K562 (cell line): ENCODE data around the gene KMT2E. TPM values are rescaled to one million over a fixed set of nuclear protein-coding genes. Genes with fewer than 3 reads are reported as not detected.

Source experiments
- CC2D1A ChIP-seq: fragments of 450-650 bp; IDR thresholded peaks from 2 replicates; pipeline ENCODE4 v1.6.1; 2017; ENCODE audit warnings: mild to moderate bottlenecking
- DDX20 ChIP-seq: fragments of 450-650 bp; IDR thresholded peaks from 2 replicates; pipeline ENCODE4 v1.6.1; 2016; ENCODE audit warnings: missing genetic modification characterization, low read depth, mild to moderate bottlenecking, missing compliant biosample characterization, moderate library complexity
- ELF2 ChIP-seq: fragments of 250-450 bp; sonication (Bioruptor Pico); IDR thresholded peaks from 2 replicates; pipeline ENCODE4 v1.5.0; 2021; ENCODE audit warnings: mild to moderate bottlenecking
- FIP1L1 ChIP-seq: fragments of 200-400 bp; formaldehyde crosslinking; IDR thresholded peaks from 2 replicates; pipeline ENCODE4 v1.6.1; 2018; ENCODE audit warnings: mild to moderate bottlenecking, low read depth, low read length; ENCODE audit not compliant: poor library complexity, severe bottlenecking
- MIER1 ChIP-seq: fragments of 450-650 bp; IDR thresholded peaks from 2 replicates; pipeline ENCODE4 v1.6.1; 2016; ENCODE audit warnings: antibody characterized with exemption, mild to moderate bottlenecking, low read depth
- NCOR1 ChIP-seq: fragments of 450-650 bp; IDR thresholded peaks from 2 replicates; pipeline ENCODE4 v1.6.1; 2016; ENCODE audit warnings: mild to moderate bottlenecking, moderate library complexity
- NR2C2 ChIP-seq, 2 experiments: fragments of 200-800 bp in 1 of 2; sonication (Bioruptor generic) in 1 of 2; sonication (generic) in 1 of 2; formaldehyde crosslinking in 1 of 2; IDR thresholded peaks; 2 replicates each; pipeline versions ENCODE4 v1.6.1 to v1.8.0; 2016 to 2022; ENCODE audit warnings: mild to moderate bottlenecking in 1 of 2, missing compliant biosample characterization in 1 of 2, missing genetic modification characterization in 1 of 2, missing genetic modification reagents in 1 of 2
- PCBP1 ChIP-seq: fragments of 200-400 bp; formaldehyde crosslinking; IDR thresholded peaks from 2 replicates; pipeline ENCODE4 v1.6.1; 2018; ENCODE audit warnings: mild to moderate bottlenecking, low read depth, low read length; ENCODE audit not compliant: poor library complexity, severe bottlenecking
- PHF21A ChIP-seq: fragments of 450-650 bp; IDR thresholded peaks from 2 replicates; pipeline ENCODE4 v1.6.1; 2017; ENCODE audit warnings: low read depth, borderline replicate concordance
- POLR3G ChIP-seq: IDR thresholded peaks from 2 replicates; pipeline ENCODE4 v1.6.1; 2011; ENCODE audit not compliant: insufficient read length, insufficient replicate concordance; ENCODE audit errors: extremely low read depth
- RUNX1 ChIP-seq: sonication (generic); IDR thresholded peaks from 2 replicates; pipeline ENCODE4 v1.6.1; 2016; ENCODE audit warnings: antibody characterized with exemption, low read depth
- SIN3B ChIP-seq: fragments of 450-650 bp; IDR thresholded peaks from 2 replicates; pipeline ENCODE4 v1.6.1; 2017; ENCODE audit warnings: low read depth, mild to moderate bottlenecking, moderate library complexity
- SP2 ChIP-seq: IDR thresholded peaks from 2 replicates; pipeline ENCODE4 v1.6.1; 2011; ENCODE audit warnings: mild to moderate bottlenecking, low read depth, low read length, moderate library complexity; ENCODE audit not compliant: poor library complexity, severe bottlenecking; ENCODE audit errors: extremely low read depth
- SRSF1 ChIP-seq: fragments of 200-400 bp; formaldehyde crosslinking; IDR thresholded peaks from 2 replicates; pipeline ENCODE4 v1.6.1; 2017; ENCODE audit warnings: mild to moderate bottlenecking, low read depth, low read length, moderate library complexity
- ZBTB1 ChIP-seq: sonication (generic); formaldehyde crosslinking; IDR thresholded peaks from 2 replicates; pipeline ENCODE4 v1.8.1; 2023; ENCODE audit warnings: missing genetic modification reagents, low read depth, mild to moderate bottlenecking, borderline replicate concordance
- ZBTB7A ChIP-seq: IDR thresholded peaks from 2 replicates; pipeline ENCODE4 v1.6.1; 2011; ENCODE audit warnings: low read depth, mild to moderate bottlenecking, low read length, moderate library complexity, borderline replicate concordance; ENCODE audit not compliant: control insufficient read depth
- ZKSCAN3 ChIP-seq: fragments of 250-450 bp; sonication (Bioruptor Pico); IDR thresholded peaks from 2 replicates; pipeline ENCODE4 v1.4.0; 2020
- ZNF57 ChIP-seq: fragments of 450-650 bp; formaldehyde crosslinking; IDR thresholded peaks from 2 replicates; pipeline ENCODE4 v1.4.0; 2020; ENCODE audit warnings: mild to moderate bottlenecking, moderate library complexity
- ZZZ3 ChIP-seq: fragments of 450-650 bp; IDR thresholded peaks from 2 replicates; pipeline ENCODE4 v1.6.1; 2016; ENCODE audit warnings: antibody characterized with exemption, mild to moderate bottlenecking, moderate library complexity
- polyA plus RNA-seq, 8 experiments: library from polyadenylated mRNA; depleted of rRNA in 4 of 8; stranded (reverse) in 5 of 8; unstranded in 3 of 8; fragments of >200 nt; fragmentation: Nextera tagmentation in 2 of 8; fragmentation: Illumina TruSeq in 1 of 8; extraction: Ambion mirVana in 2 of 8; extraction: Trizol in 1 of 8; gene quantifications; 2 replicates each; pipeline versions ENCODE4 v1.2.1 to v1.2.3, GENCODE V29; 2011 to 2014; ENCODE audit warnings: inconsistent platforms in 1 of 8, missing spikeins in 1 of 8
- total RNA-seq, 7 experiments: library from RNA; depleted of rRNA in 6 of 7; stranded (reverse); fragments of >200 nt in 6 of 7; fragmentation: Illumina TruSeq in 2 of 7; extraction: Trizol in 2 of 7; gene quantifications; 2 replicates each; pipeline versions ENCODE4 v1.2.1 to v1.2.3, GENCODE V29; 2011 to 2021; ENCODE audit warnings: low replicate concordance in 1 of 7
- TF ChIP-seq, protein P1 (sequence below): sonication (generic); formaldehyde crosslinking; IDR thresholded peaks from 2 replicates; pipeline ENCODE4 v1.8.1; 2022; ENCODE audit warnings: missing genetic modification reagents
- TF ChIP-seq, protein P2 (sequence below): fragments of 250-450 bp; sonication (Bioruptor Pico); IDR thresholded peaks from 2 replicates; pipeline ENCODE4 v1.5.0; 2021; ENCODE audit warnings: mild to moderate bottlenecking, moderate library complexity
- TF ChIP-seq, protein P3 (sequence below): fragments of 450-650 bp; formaldehyde crosslinking; IDR thresholded peaks from 2 replicates; pipeline ENCODE4 v1.4.0; 2020; ENCODE audit warnings: mild to moderate bottlenecking

KMT2E gene
- total and polyA plus RNA-seq, 9 of the 15 experiments (the other 6 are each of a cell fraction or from before 2014, with no cell fraction given): 8.9 to 55.3 (median 38.1) TPM

DNA sequence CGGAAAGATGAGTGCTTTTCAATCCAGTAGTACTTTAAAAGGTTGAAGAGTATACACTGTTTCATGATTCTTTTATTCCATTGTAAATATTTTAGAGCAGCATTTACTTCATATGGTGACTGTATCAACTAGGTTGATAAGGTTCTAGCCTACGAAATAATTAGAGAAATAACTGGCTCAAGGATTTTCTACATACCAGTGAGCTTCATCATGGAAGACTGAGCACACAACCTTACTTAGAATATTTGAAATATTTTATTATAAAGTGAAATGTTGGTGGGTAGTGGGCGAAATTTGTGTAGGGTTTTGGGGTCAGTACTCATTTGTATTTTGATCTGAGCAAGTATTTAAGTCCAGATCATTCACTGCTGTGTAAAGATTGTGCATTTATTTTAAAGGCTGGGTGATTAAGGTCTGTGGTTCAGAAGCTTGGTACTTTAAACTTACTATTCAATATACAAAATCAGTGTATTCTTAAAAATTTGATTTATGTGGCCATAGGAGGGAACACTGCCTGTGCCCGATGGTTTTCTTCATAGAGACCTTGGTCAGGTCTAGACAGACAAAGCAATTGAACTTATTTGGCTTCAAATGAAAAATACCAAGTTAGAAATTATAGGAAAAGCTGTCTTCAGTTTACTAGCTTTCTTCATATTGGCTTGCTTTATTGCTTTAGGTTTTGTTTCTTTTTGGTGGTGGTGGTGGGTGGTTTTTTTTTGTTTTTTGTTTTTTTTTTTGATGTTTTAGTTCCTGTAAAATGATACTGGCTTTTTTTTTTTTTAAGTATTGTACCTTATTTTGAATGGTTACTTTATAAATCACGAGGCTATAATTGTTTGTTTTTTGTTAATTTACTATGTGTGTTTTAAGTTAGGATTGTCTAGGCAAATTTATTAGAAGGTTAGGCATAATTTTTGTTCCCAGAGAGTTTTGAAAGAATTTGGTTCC is 3.0 kb downstream of the KMT2E start (continued):
- TF ChIP-seq SP2 (no peak), ZNF57 (CRISPR knock-in tag) (no peak), PCBP1 (no peak), MIER1 (peak; percentile 56; the same call in 1 of the 2 replicates), ZBTB1 (CRISPR knock-in tag) (no peak), SIN3B (no peak), ELF2 (CRISPR knock-in tag) (no peak), ZKSCAN3 (CRISPR knock-in tag) (no peak), CC2D1A (peak; percentile 12; the same call in 1 of the 2 replicates), DDX20 (tag) (no peak), RUNX1 (no peak), NR2C2 (CRISPR knock-in tag; IDR thresholded peaks at IDR 0.05) (no peak), NR2C2 (tag; IDR thresholded peaks at IDR 0.05) (0 out of 2 replicates have a peak, but pooled peaks have one; percentile 7), PHF21A (no peak), POLR3G (no peak), ZZZ3 (no peak), SRSF1 (no peak), FIP1L1 (no peak), ZBTB7A (no peak), NCOR1 (no peak)
- TF ChIP-seq, protein P1, sequence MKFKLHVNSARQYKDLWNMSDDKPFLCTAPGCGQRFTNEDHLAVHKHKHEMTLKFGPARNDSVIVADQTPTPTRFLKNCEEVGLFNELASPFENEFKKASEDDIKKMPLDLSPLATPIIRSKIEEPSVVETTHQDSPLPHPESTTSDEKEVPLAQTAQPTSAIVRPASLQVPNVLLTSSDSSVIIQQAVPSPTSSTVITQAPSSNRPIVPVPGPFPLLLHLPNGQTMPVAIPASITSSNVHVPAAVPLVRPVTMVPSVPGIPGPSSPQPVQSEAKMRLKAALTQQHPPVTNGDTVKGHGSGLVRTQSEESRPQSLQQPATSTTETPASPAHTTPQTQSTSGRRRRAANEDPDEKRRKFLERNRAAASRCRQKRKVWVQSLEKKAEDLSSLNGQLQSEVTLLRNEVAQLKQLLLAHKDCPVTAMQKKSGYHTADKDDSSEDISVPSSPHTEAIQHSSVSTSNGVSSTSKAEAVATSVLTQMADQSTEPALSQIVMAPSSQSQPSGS (CRISPR knock-in tag): no peak
- TF ChIP-seq, protein P2, sequence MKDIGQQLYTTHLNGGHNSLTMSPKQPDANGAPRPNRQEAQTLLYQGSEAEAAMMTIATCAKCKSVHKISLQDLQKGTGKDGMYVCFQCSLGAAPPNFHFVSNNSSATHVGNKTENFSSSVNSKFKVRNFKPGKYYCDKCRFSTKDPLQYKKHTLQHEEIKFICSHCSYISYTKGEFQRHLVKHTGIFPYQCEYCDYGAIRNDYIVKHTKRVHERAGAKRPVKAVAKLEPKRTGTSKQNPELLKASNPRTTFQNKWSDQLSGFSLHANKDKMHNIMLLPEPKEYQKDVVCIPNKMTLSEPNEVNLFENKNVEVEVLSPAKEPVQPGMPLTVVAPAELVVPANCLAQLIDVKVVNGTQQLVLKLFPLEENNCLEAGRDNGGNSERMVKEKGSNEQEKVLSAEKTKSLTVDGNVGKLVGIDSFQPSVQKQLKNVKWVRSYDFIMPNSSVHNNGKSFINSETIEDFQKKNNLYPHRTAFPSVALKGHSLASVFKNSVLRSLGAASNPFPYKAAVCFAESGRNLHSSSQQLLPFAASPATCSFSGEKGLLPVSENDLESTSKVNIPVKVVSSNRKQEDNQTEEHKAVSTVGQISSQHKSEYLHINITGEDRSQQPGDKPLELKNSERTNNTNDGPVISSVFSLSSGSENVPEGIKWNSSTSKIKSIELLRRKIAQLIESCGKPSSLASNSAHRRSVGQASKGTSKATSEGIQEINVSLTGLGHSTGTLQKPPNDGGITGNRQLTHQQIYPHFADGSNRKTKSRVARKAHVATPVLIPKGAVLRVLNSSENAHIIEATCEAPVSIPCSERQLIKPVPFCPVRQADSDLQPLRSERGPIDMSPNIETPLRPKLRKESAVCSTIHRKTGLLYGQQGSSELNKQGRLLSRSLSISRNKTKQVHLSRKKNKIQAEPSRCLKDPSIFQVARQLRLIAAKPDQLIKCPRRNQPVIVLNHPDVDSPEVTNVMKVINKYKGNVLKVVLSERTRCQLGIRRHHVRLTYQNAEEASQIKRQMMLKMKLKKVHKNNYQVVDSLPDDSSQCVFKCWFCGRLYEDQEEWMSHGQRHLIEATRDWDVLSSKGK: no peak
- TF ChIP-seq, protein P3, sequence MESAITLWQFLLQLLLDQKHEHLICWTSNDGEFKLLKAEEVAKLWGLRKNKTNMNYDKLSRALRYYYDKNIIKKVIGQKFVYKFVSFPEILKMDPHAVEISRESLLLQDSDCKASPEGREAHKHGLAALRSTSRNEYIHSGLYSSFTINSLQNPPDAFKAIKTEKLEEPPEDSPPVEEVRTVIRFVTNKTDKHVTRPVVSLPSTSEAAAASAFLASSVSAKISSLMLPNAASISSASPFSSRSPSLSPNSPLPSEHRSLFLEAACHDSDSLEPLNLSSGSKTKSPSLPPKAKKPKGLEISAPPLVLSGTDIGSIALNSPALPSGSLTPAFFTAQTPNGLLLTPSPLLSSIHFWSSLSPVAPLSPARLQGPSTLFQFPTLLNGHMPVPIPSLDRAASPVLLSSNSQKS (CRISPR knock-in tag): no peak
